Measurements from ENCODE around the gene GLP2R. TPM values are rescaled to one million over a fixed set of nuclear protein-coding genes. Genes with fewer than 3 reads are reported as not detected.

The GLP2R gene
- total and polyA plus RNA-seq, 2 of the 8 experiments (the other 6 are each of a cell fraction or from before 2014, with no cell fraction given) = not detected

DNA sequence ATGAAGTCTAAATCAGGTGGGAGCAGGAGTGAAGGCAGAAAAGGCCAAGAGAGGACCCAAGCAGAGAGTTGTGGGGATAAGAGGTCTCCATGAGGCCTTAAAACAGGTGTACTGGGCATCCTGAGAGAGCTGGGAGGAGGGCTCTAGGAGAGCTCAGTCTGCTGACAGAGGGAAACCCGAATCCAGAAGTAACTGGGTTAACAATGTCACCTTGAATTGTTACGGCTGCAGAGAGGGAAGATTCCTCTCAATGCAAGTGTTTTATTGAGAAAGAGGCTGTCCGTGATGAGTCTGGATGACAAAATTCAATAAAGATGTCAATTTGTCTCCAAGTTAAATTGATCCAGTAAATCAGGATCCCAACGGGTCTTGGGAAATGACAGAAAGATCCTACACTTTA lies 42.7 kb upstream of the GLP2R start:
- DNase-seq (ENCODE audit: low read depth in 1 of 2, low spot score in 2 of 2) = no peak
- TF ChIP-seq KDM5A (IDR thresholded peaks at IDR 0.05; ENCODE audit: low read length) (no peak), KDM1A (IDR thresholded peaks at IDR 0.05; ENCODE audit: borderline replicate concordance, low read length) (no peak), POLR2AphosphoS5 (IDR thresholded peaks at IDR 0.05; ENCODE audit: low read depth, low read length) (no peak)
- no peaks in the 10 kb centered on the region for H3K23me2 ChIP-seq (ENCODE audit: low read depth, low read length)
- no peak overlapping the region for H2AK5ac ChIP-seq (ENCODE audit: low read depth, low read length)
- no peak overlapping the region for H3K56ac ChIP-seq (replicated peaks; ENCODE audit: insufficient read length, low read depth, low read length)
- no peaks in the 10 kb centered on the region for H3K36me3 ChIP-seq (ENCODE audit: control insufficient read depth in 2 of 4, insufficient read depth in 4 of 4, low read length in 3 of 4)
- no peak overlapping the region for H3K14ac ChIP-seq (ENCODE audit: insufficient read length)
- no peak overlapping the region for H2AFZ ChIP-seq (ENCODE audit: low read length)
- H3K9me3 ChIP-seq (ENCODE audit: insufficient read depth in 2 of 2, low read depth in 1 of 2, low read length in 1 of 2) = no peaks in the 10 kb centered on the region
- H3K4me2 ChIP-seq (ENCODE audit: insufficient read depth in 1 of 2, low read depth in 2 of 2, low read length in 2 of 2) = no peak overlapping the region
- H3K4me3 ChIP-seq (ENCODE audit: extremely low read depth in 1 of 4, insufficient read depth in 2 of 4, low read depth in 3 of 4, low read length in 4 of 4) = no peak overlapping the region
- no peak overlapping the region for H3K23ac ChIP-seq (ENCODE audit: insufficient read length)
- no peak overlapping the region for H3K27ac ChIP-seq (ENCODE audit: low read depth, low read length)
- no peak overlapping the region for H4K5ac ChIP-seq (ENCODE audit: insufficient read length, low read depth, low read length)
- FAIRE-seq = no peak
- no peak overlapping the region for H2BK20ac ChIP-seq (ENCODE audit: low read length)
- no peak overlapping the region for H2BK5ac ChIP-seq (ENCODE audit: low read depth, low read length)
- H3K79me1 ChIP-seq (ENCODE audit: low read depth, low read length) = no peaks in the 10 kb centered on the region
- H2BK12ac ChIP-seq (ENCODE audit: low read depth, low read length) = no peak overlapping the region
- no peak overlapping the region for H2BK15ac ChIP-seq (ENCODE audit: low read length)
- no peaks in the 10 kb centered on the region for H3K27me3 ChIP-seq (replicated peaks in 1 of 4; ENCODE audit: control insufficient read depth in 3 of 4, extremely low read depth in 1 of 4, insufficient read depth in 3 of 4, low read length in 3 of 4)
- POLR2A ChIA-PET (ENCODE audit: partially characterized antibody) = no interaction called here
- no peak overlapping the region for H3K18ac ChIP-seq (ENCODE audit: extremely low read depth, low read length)
- H3K4me1 ChIP-seq (replicated peaks in 1 of 4; ENCODE audit: control insufficient read depth in 3 of 4, insufficient read depth in 4 of 4, low read length in 3 of 4) = no peaks in the 10 kb centered on the region
- H3K9ac ChIP-seq (replicated peaks in 1 of 4; ENCODE audit: extremely low read depth in 1 of 4, low read depth in 3 of 4, low read length in 3 of 4) = no peak overlapping the region
- no peak overlapping the region for H4K91ac ChIP-seq (replicated peaks; ENCODE audit: insufficient read length, low read length)
- 96% methylated on average over 4 of the region's 4 CpGs; no CpG with 5 or more reads in 1 of the 2 experiments for WGBS, 2 experiments (ENCODE audit: extremely low coverage in 1 of 2, insufficient coverage in 1 of 2, insufficient read length in 1 of 2, insufficient replicate concordance in 2 of 2, low coverage in 1 of 2, low lambda C conversion rate in 2 of 2, missing lambda C conversion rate in 1 of 2)
- CTCF ChIA-PET (ENCODE audit: partially characterized antibody) = interaction anchor here (0.6 to 1.3 kb wide), 2 partner anchors 12 to 833 kb away, joined by 3 to 4 read pairs; no protein-coding TSS in a partner anchor
- H2BK120ac ChIP-seq (replicated peaks; ENCODE audit: low read depth, low read length) = no peak overlapping the region
- no peaks in the 10 kb centered on the region for H3K79me2 ChIP-seq (ENCODE audit: control insufficient read depth in 1 of 2, insufficient read depth in 2 of 2, low read length in 2 of 2)
- no peaks in the 10 kb centered on the region for H4K20me1 ChIP-seq (replicated peaks in 1 of 2; ENCODE audit: control insufficient read depth in 1 of 2, insufficient read depth in 2 of 2, low read length in 2 of 2)
- H4K8ac ChIP-seq (ENCODE audit: extremely low read depth, insufficient read depth, low read length) = no peak overlapping the region
- H3K4ac ChIP-seq (replicated peaks; ENCODE audit: insufficient read length, low read depth, low read length) = no peak overlapping the region

Data from H1 (cell line).